ENCODE measurements around the gene ADGRV1. TPM values are rescaled to one million over a fixed set of nuclear protein-coding genes. Genes with fewer than 3 reads are reported as not detected.

The ADGRV1 gene
- total and polyA plus RNA-seq, 9 of the 15 experiments (the other 6 are each of a cell fraction or from before 2014, with no cell fraction given): 21.7 to 156 (median 58.2) TPM

- ATAC-seq: peak; percentile 84
- DNase-seq (ENCODE audit: extremely low read depth in 1 of 4, low spot score in 3 of 4): peak; percentile 18 to 47 (median 31)
- peaks cover 45% of the 10 kb centered on the region for H3K36me3 ChIP-seq (ENCODE audit: control insufficient read depth, insufficient read depth, low read length)
- H2AFZ ChIP-seq (ENCODE audit: low read depth, low read length): peak overlapping the region; percentile 46
- 15% methylated on average over 2 of the region's 2 CpGs for WGBS (ENCODE audit: insufficient coverage, low coverage, missing lambda C conversion rate)
- intact Hi-C loops (cut with micrococcal nuclease): loop anchor here (1.0 to 5.0 kb wide), 5 partner anchors 64 to 553 kb away; no protein-coding TSS in a partner anchor
- no peak overlapping the region for H3K4me3 ChIP-seq
- no peak overlapping the region; a peak in 1 of 4 replicates for H3K9ac ChIP-seq (ENCODE audit: insufficient read depth in 1 of 2, low read depth in 2 of 2, low read length in 2 of 2)
- no peak for FAIRE-seq
- CTCF ChIA-PET (ENCODE audit: low intra/inter-chr PET ratio): interaction anchor here (0.6 to 3.3 kb wide), 5 partner anchors 11 to 552 kb away, joined by 3 to 42 read pairs (median 3); no protein-coding TSS in a partner anchor
- no peak overlapping the region; the same call in 2 of the 3 replicates for H3K27ac ChIP-seq (ENCODE audit: extremely low read depth, low read depth, low read length)
- H3K4me1 ChIP-seq (replicated peaks in 1 of 2; ENCODE audit: control insufficient read depth in 2 of 2, insufficient read depth in 2 of 2, low read length in 2 of 2): no peaks in the 10 kb centered on the region
- in situ Hi-C loops (cut with MboI): loop anchor here (10.0 kb wide), 1 partner anchor 518 kb away; the partner anchor contains the start of gene ARRDC3
- no peaks in the 10 kb centered on the region for H3K27me3 ChIP-seq (ENCODE audit: control insufficient read depth in 2 of 2, insufficient read depth in 2 of 2, low read length in 2 of 2)
- no peaks in the 10 kb centered on the region for H3K9me3 ChIP-seq (replicated peaks; ENCODE audit: control insufficient read depth, insufficient read depth, low read depth, low read length)
- no peaks in the 10 kb centered on the region for H4K20me1 ChIP-seq (replicated peaks; ENCODE audit: control insufficient read depth, insufficient read depth, low read length)
- POLR2A ChIA-PET: interaction anchor here (0.7 to 0.8 kb wide), 2 partner anchors 19 to 515 kb away, joined by 3 to 4 read pairs; no protein-coding TSS in a partner anchor
- no TSS peak for BruUV-seq (replicated peaks)
- H3K9me1 ChIP-seq (ENCODE audit: control insufficient read depth, insufficient read depth, low read length): no peaks in the 10 kb centered on the region
- no peaks in the 10 kb centered on the region for H3K79me2 ChIP-seq (ENCODE audit: control insufficient read depth, insufficient read depth, low read length)
- H3K4me2 ChIP-seq (ENCODE audit: insufficient read depth, low read length): no peak overlapping the region
- peak; percentile 30 to 73 (median 32); a peak in 3 of 6 replicates for TF ChIP-seq CTCF (IDR thresholded peaks at IDR 0.05 in 2 of 3, conservative IDR thresholded peaks at IDR 0.05 in 1 of 3; ENCODE audit: insufficient read depth in 2 of 3, low read depth in 1 of 3, low read length in 3 of 3)
- TF ChIP-seq DMBX1 (CRISPR knock-in tag; IDR thresholded peaks at IDR 0.05; ENCODE audit: borderline replicate concordance): no peak
- no peak for TF ChIP-seq ZNF133 (CRISPR knock-in tag; IDR thresholded peaks at IDR 0.05)
- peak; percentile 36; the same call in 1 of the 2 replicates for TF ChIP-seq GATAD2B (IDR thresholded peaks at IDR 0.05; ENCODE audit: borderline replicate concordance)
- peak; percentile 48; the same call in 1 of the 2 replicates for TF ChIP-seq DEAF1 (CRISPR knock-in tag; IDR thresholded peaks at IDR 0.05)
- TF ChIP-seq EZH2 (IDR thresholded peaks at IDR 0.05; ENCODE audit: borderline replicate concordance, low read depth, low read length): no peak
- TF ChIP-seq SREBF2 (CRISPR knock-in tag; IDR thresholded peaks at IDR 0.05): no peak
- no peak for TF ChIP-seq ZNF584 (CRISPR knock-in tag; IDR thresholded peaks at IDR 0.05; ENCODE audit: low read depth)
- TF ChIP-seq NUFIP1 (IDR thresholded peaks at IDR 0.05; ENCODE audit: partially characterized antibody): no peak
- peak; percentile 25 for TF ChIP-seq E2F8 (IDR thresholded peaks at IDR 0.05; ENCODE audit: low read depth, partially characterized antibody)
- TF ChIP-seq SFPQ (IDR thresholded peaks at IDR 0.05; ENCODE audit: low read depth, low read length): no peak
- TF ChIP-seq SP2 (IDR thresholded peaks at IDR 0.05; ENCODE audit: extremely low read depth, low read depth, low read length, poor library complexity, severe bottlenecking): no peak
- peak; percentile 77 for TF ChIP-seq BRD9 (IDR thresholded peaks at IDR 0.05; ENCODE audit: low read depth, partially characterized antibody)
Observed at GRCh38 chr5:90866333-90866732, 307.7 kb downstream of the ADGRV1 start.

All from K562 (cell line).